T47D (cell line): ENCODE data around the gene FAM186B.
A peak's percentile ranks its signal among the peaks of the same experiment; 100 is the strongest.

Source experiments
- DNase-seq, 2 experiments: peaks; one replicate each; pipeline versions ENCODE4 v3.0.0 to v3.0.0-alpha.2; 2011 to 2012; ENCODE audit warnings: low read depth in 1 of 2, low spot score in 1 of 2
- JUND ChIP-seq: IDR thresholded peaks from 2 replicates; pipeline ENCODE4 v1.6.1; 2012; ENCODE audit warnings: low read depth
- in situ Hi-C: cut with HindIII; loops from 2 replicates; pipeline ENCODE4 v1.10.0; 2016; ENCODE audit warnings: low sequenced_read_pairs, low pct_unique_long_range_greater_than_20kb

The FAM186B gene

DNA sequence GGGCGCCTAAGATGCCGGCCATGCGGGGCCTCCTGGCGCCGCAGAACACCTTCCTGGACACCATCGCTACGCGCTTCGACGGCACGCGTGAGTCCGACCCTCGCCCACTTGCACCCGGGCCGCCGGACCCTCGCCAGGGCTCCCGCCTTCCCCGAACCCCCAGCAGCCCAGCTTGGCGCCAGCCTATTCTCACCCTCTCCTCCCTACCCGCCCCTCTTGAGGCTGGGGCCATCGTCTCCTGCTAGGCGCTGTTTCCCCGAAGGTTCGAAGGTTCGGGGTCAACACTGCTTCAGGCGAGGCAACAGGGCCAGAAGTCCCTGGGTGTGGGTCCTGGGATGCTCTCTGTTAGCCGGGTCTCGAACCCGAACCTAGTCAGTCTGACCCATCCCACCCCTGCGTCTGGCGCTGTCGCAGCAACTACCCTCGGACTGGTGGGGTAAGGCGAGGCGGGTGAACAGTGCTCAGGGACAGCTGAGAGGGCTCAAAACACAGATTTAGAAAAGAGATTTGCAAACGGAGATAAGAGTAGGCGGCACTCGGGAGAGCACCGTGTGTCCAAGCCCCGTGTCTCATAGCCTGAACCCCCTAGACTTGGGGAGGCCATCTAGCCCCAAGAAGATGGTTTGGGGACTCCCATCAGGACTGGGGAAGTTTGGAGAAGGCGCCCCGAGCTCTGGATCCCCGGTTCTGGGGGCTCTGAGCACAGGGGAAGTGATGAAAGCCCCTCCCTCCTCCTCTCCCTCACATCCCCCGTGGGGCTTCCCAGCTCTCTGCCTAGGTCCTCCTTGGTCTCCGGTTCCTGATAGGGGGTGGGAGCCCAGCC, 65.8 kb downstream of the FAM186B start:
- no peak for DNase-seq
- in situ Hi-C loops, result no loop called here
- TF ChIP-seq JUND, result no peak

DNA sequence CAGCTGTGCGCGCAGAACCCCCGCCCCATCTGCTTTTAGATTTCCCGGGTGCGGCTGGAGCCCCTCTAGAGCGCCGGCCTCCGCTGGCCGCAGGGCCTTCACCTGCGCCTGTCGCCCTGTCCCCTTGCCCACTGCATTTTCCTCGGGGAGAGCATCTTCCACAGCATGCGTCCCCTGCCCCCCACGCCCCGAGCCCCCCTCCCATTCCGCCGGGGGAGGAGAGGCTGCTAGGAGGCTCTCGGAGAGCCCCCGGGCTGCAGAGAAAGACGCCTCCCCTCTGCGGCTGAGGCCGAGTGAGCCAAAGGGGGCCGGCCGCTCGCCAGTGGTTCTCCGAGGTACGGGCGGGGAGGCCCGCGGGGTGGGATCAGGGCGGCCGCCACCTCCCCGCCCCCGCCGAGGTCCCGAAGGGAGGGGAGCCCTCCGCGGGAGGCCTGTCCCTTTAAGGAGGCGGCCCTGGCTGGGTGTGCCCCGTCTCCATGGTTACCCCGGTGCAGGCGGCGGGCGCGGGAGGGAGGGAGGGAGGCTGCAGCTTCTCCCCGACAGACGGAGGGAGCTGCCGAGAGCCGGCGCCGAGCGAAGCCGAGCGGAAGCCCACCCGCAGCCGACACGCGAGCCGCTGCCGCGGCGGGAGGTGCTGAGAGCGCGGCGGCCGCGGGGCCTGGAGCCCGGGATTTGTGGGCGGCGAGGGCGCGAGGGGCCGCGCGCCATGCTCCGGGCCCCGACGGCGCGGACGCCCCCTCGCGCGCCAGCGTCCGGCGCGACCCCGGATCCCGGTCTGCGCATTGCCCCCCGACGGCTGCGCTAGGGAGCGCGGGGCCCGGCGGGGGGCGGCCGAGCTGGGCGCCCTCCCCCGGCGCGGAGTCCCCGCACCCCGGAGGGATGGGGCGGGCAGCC, 66.7 kb downstream of the FAM186B start, which contains the start of gene KCNH3:
KCNH3 (plus strand) TSS at position 521 of the 894 bp plus-strand sequence. CDS start 387 bp downstream, outside the sequence.
- DNase-seq, result peak; percentile 86 to 98
- no peak for TF ChIP-seq JUND
- in situ Hi-C loops, result no loop called here

DNA sequence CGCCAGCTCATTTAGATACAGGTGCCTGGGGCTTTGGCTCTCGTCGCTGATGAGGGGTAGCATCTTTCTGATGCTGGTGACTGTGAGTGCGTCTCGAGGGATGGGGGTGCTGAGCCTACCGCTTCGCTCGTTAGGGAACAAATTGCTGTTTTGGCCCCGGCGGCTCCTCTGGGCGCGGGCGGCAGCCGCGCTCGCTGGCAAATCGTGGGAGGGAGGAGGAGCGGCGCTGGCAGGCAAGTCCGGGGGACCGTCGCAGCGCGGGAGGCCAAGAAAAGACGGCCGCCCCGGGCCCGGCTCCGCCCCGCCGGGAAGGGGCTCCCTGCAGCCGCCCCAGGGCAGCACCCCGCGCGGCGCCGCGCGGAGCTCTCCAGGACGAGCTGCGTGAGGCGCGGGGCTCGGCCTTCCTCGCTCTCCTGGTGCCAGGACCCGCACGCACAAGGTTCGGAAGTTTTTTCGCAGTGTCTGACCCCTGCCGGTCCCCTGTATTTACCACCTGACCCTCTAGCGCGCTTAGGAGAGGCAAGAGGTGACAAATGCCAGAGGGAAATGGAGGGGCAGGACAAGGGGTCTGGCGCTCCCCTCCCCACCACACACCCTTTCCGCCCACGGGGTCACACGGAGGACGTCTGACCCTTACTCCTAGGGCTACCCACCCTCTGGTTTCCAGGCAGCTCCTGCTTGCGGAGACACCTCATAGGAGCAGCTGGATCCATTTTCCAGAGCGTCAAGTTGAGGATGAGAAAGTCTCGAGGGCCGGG, 67.5 kb downstream of the FAM186B start:
- DNase-seq, result peak in 1 of 2 experiments; percentile 44
- in situ Hi-C loops, result no loop called here
- no peak for TF ChIP-seq JUND
